ENCODE data around the gene BNIPL. TPM values are rescaled to one million over a fixed set of nuclear protein-coding genes. Genes with fewer than 3 reads are reported as not detected.

Gene BNIPL
- total and polyA plus RNA-seq, 2 of the 8 experiments (the other 6 are each of a cell fraction or from before 2014, with no cell fraction given): 2.4 to 3.3 TPM

GRCh38 chr1:151072224-151072623 is 35.8 kb downstream of the BNIPL start:
- Histone ChIP-seq H2BK20ac (ENCODE audit: low read length) (no peak overlapping the region), H3K4ac (replicated peaks; ENCODE audit: insufficient read length, low read depth, low read length) (no peak overlapping the region), H4K91ac (replicated peaks; ENCODE audit: insufficient read length, low read length) (no peak overlapping the region), H3K18ac (ENCODE audit: extremely low read depth, low read length) (no peak overlapping the region), H3K9ac (replicated peaks in 1 of 4; ENCODE audit: extremely low read depth in 1 of 4, low read depth in 3 of 4, low read length in 3 of 4) (no peak overlapping the region), H2BK5ac (ENCODE audit: low read depth, low read length) (no peak overlapping the region), H2BK120ac (replicated peaks; ENCODE audit: low read depth, low read length) (no peak overlapping the region), H4K20me1 (replicated peaks in 1 of 2; ENCODE audit: control insufficient read depth in 1 of 2, insufficient read depth in 2 of 2, low read length in 2 of 2) (peaks cover 0 to 1% of the 10 kb centered on the region in 2 experiments), H4K5ac (ENCODE audit: insufficient read length, low read depth, low read length) (no peak overlapping the region), H3K4me3 (ENCODE audit: extremely low read depth in 1 of 4, insufficient read depth in 2 of 4, low read depth in 3 of 4, low read length in 4 of 4) (no peak overlapping the region), H3K79me1 (ENCODE audit: low read depth, low read length) (no peaks in the 10 kb centered on the region), H2BK15ac (ENCODE audit: low read length) (no peak overlapping the region), H3K14ac (ENCODE audit: insufficient read length) (no peak overlapping the region), H3K23ac (ENCODE audit: insufficient read length) (no peak overlapping the region), H3K23me2 (ENCODE audit: low read depth, low read length) (peaks cover 5% of the 10 kb centered on the region; the same call in 1 of the 2 replicates), H3K27ac (ENCODE audit: low read depth, low read length) (no peak overlapping the region), H4K8ac (ENCODE audit: extremely low read depth, insufficient read depth, low read length) (no peak overlapping the region), H2AK5ac (ENCODE audit: low read depth, low read length) (no peak overlapping the region), H3K79me2 (ENCODE audit: control insufficient read depth in 1 of 2, insufficient read depth in 2 of 2, low read length in 2 of 2) (0 out of 4 replicates have a peak, but pooled peaks cover 0 to 6% of the 10 kb centered on the region in 2 experiments), H3K27me3 (replicated peaks in 1 of 4; ENCODE audit: control insufficient read depth in 3 of 4, extremely low read depth in 1 of 4, insufficient read depth in 3 of 4, low read length in 3 of 4) (no peaks in the 10 kb centered on the region), H3K9me3 (ENCODE audit: insufficient read depth in 2 of 2, low read depth in 1 of 2, low read length in 1 of 2) (no peaks in the 10 kb centered on the region), H3K36me3 (ENCODE audit: control insufficient read depth in 2 of 4, insufficient read depth in 4 of 4, low read length in 3 of 4) (peaks cover 0 to 7% (median 0%) of the 10 kb centered on the region in 4 experiments; a peak in 5 of 8 replicates), H3K56ac (replicated peaks; ENCODE audit: insufficient read length, low read depth, low read length) (no peak overlapping the region), H3K4me2 (ENCODE audit: insufficient read depth in 1 of 2, low read depth in 2 of 2, low read length in 2 of 2) (no peak overlapping the region), H3K4me1 (replicated peaks in 1 of 4; ENCODE audit: control insufficient read depth in 3 of 4, insufficient read depth in 4 of 4, low read length in 3 of 4) (peaks cover 0 to 4% (median under 1%) of the 10 kb centered on the region in 4 experiments; a peak in 1 of 7 replicates), H2AFZ (ENCODE audit: low read length) (no peak overlapping the region), H2BK12ac (ENCODE audit: low read depth, low read length) (no peak overlapping the region)
- ChIA-PET POLR2A (ENCODE audit: partially characterized antibody) (interaction anchor here (1.2 to 3.5 kb wide), 2 partner anchors 12 to 48 kb away, joined by 4 to 47 read pairs; partner anchors contain the start of genes CDC42SE1 and MLLT11), CTCF (ENCODE audit: partially characterized antibody) (interaction anchor here (0.8 to 5.8 kb wide), 21 partner anchors 11 to 109 kb away, joined by 3 to 54 read pairs (median 5); partner anchors contain the start of genes CDC42SE1, MLLT11 and TNFAIP8L2)
- TF ChIP-seq CTCF (IDR thresholded peaks at IDR 0.05; ENCODE audit: control extremely low read depth in 1 of 3, insufficient read depth in 1 of 3, low read depth in 1 of 3, low read length in 3 of 3): peak in 2 of 3 experiments; percentile 16 to 50; a peak in 3 of 4 replicates
- no peak for TF ChIP-seq MAX (IDR thresholded peaks at IDR 0.05)
- FAIRE-seq: no peak
- no peak for DNase-seq (ENCODE audit: low read depth in 1 of 2, low spot score in 2 of 2)
- WGBS, 2 experiments (ENCODE audit: extremely low coverage in 1 of 2, insufficient coverage in 1 of 2, insufficient read length in 1 of 2, insufficient replicate concordance in 2 of 2, low coverage in 1 of 2, low lambda C conversion rate in 2 of 2, missing lambda C conversion rate in 1 of 2): 92% methylated on average over 13 of the region's 13 CpGs; no CpG with 5 or more reads in 1 of the 2 experiments

Data from H1 (cell line).